Measurements from ENCODE around the gene SIGLEC11. TPM values are rescaled to one million over a fixed set of nuclear protein-coding genes. Genes with fewer than 3 reads are reported as not detected.

SIGLEC11 gene
- total RNA-seq, 1 experiment from 2014 or later, result 2.7 TPM

DNA sequence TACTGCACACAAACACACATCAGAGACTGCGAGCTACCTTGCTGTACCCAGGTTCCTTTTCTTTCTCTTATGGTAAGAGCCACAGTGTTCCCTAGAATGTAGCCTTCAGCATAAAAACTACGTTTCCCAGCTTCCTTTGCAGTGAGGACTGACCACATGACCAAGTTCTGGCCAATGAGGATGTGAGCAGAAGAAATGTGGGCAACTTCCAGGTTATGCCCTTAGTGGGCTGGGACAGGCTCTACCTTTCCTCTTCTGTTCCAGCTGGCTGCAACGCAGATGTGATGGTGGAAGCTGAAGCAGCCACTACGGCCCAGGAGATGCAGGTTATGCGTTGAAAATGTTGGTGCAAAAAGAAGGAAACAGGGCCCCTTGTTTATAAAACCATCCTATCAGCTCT is 36.7 kb upstream of the SIGLEC11 start:
- no peak overlapping the region for H3K27ac ChIP-seq
- no peaks in the 10 kb centered on the region for H3K27me3 ChIP-seq
- no peak overlapping the region for H3K4me3 ChIP-seq
- DNase-seq, result peak; percentile 54 to 64
- no peaks in the 10 kb centered on the region for H3K9me3 ChIP-seq (replicated peaks)
- H3K4me1 ChIP-seq, result no peaks in the 10 kb centered on the region
- H3K36me3 ChIP-seq, result no peaks in the 10 kb centered on the region

DNA sequence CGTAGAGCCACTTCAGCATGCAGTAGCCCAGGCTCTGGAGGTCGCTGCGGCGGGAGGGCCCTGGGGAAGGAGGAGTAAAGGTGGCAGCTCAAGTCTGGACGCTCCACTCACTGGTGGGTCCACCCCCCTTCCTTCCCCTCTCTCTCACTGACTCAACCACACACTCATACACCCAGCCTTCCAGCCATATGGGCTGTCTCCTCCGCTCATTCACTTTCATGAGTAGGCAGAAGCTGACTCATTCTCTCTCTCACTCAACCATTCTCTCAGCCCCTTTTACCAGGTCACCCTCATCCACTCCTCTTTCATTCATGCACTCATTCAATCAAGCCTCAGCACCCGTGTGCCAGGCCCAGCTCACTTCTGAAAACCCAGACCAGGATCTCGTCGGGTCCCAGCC is 27.5 kb upstream of the SIGLEC11 start:
- Histone ChIP-seq H3K4me3 (no peak overlapping the region), H3K4me1 (no peaks in the 10 kb centered on the region), H3K27me3 (no peaks in the 10 kb centered on the region), H3K9me3 (replicated peaks) (0 out of 2 replicates have a peak, but pooled peaks cover 4% of the 10 kb centered on the region), H3K36me3 (no peaks in the 10 kb centered on the region), H3K27ac (no peak overlapping the region)
- DNase-seq, result no peak

DNA sequence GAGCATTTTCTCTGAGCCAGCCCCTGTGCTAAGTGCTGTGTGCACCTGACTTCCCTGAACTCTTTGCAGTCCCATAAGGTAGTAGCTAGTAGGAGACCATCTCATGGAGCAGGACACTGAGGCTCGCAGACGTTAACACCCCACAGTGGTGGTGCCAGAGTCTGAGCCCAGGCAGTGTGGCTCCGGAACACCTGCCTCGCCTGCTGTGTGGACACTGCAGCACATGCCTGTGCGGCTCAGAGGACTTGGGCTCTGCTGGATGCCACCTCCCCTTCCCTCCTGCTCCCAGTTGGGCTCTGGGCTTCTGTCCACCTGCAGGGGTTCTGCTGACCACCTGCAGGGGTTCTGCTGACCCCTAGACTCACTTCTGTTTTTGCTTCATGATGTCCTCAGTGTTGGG is 27.0 kb upstream of the SIGLEC11 start:
- Histone ChIP-seq H3K4me1 (no peaks in the 10 kb centered on the region), H3K27ac (no peak overlapping the region), H3K9me3 (replicated peaks) (0 out of 2 replicates have a peak, but pooled peaks cover 4% of the 10 kb centered on the region), H3K27me3 (no peaks in the 10 kb centered on the region), H3K36me3 (no peaks in the 10 kb centered on the region), H3K4me3 (no peak overlapping the region)
- no peak for DNase-seq

DNA sequence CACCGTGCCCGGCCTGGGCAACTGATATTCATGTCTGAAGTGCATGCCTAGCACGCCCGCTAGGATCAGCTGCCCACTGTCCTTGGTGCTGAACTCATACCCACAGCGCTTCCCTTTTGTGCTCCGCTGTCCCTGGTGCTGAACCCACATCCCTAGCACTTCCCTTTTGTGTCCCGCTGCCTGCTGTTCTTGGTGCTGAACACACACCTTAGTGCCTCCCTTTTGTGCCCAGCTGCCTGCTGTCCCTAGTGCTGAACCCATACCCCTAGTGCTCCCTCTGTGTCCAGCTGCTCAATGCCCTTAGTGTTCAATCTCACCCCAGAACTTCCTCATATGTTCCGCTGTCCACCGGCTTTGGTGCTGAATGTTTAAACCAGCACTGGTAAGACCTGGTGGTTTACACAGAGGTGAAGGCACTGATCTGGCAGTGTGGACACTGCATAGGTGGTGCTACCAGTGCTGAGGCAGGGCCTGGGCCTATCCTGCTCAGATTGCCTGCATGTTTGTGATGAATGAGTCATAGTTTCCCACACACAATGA is 26.3 kb upstream of the SIGLEC11 start:
- no peak overlapping the region for H3K27ac ChIP-seq
- H3K27me3 ChIP-seq, result no peaks in the 10 kb centered on the region
- no peaks in the 10 kb centered on the region for H3K4me1 ChIP-seq
- no peak overlapping the region for H3K4me3 ChIP-seq
- no peaks in the 10 kb centered on the region for H3K36me3 ChIP-seq
- peak; percentile 98 for DNase-seq
- H3K9me3 ChIP-seq (replicated peaks), result 0 out of 2 replicates have a peak, but pooled peaks cover 4% of the 10 kb centered on the region

DNA sequence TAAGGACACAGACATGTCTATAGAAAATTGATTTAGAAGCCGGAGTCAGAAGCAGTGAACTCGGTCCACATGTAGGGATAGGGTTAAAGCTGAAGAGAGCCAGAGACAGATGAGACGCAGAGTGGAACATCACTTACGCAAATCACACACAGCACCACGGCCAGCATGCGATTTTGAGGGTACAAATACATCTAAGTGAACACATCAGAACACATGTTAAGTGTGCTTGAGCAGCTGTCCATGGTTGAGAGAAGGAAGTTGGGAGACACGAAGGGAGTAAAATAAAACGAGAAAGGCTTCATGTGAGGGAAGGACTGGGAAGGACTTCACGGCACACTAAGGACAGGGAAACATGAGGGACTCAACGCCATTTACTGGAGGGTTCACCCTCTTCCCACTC is 25.4 kb upstream of the SIGLEC11 start:
- Histone ChIP-seq H3K9me3 (replicated peaks) (0 out of 2 replicates have a peak, but pooled peaks cover 4% of the 10 kb centered on the region), H3K4me1 (no peaks in the 10 kb centered on the region), H3K36me3 (no peaks in the 10 kb centered on the region), H3K27ac (no peak overlapping the region), H3K27me3 (no peaks in the 10 kb centered on the region), H3K4me3 (no peak overlapping the region)
- no peak for DNase-seq

DNA sequence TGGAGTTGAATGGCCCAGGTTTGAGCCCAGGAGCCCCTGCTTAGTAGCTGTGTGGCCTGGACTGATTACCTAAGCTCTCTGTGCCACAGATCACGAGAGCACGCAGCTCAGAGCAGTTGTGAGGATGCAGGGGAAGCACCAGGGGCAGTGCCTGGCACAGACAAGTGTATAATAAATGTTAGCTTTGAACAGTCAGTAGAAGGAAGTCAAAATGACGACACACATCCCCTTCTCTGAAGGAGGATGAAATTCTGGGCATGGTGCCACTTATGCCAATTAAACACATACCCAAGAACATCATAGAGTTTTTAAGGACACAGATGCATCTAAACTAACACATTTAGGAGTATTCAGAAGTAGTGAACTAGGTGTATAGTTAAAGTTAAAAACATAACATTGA is 24.9 kb upstream of the SIGLEC11 start:
- no peak for DNase-seq
- no peak overlapping the region for H3K4me3 ChIP-seq
- H3K27ac ChIP-seq, result no peak overlapping the region
- H3K36me3 ChIP-seq, result no peaks in the 10 kb centered on the region
- H3K9me3 ChIP-seq (replicated peaks), result 0 out of 2 replicates have a peak, but pooled peaks cover 4% of the 10 kb centered on the region
- no peaks in the 10 kb centered on the region for H3K4me1 ChIP-seq
- no peaks in the 10 kb centered on the region for H3K27me3 ChIP-seq

DNA sequence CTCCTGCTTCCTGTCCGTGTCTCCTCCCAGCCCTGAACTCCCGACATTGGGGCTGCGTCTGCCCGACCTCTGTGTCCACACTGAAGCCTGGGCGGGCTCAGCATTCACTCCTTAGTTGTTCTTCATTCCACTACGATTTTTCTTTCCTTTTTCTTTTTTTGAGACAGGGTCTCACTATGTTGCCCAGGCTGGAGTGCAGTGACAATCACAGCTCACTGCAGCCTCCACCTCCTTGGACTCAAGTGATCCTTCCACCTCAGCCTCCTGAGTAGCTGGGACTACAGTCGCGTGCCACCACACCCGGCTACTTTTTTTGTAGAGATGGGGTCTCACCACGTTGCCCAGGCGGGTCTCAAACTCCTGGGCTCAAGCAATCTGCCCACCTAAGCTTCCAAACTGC is 23.5 kb upstream of the SIGLEC11 start:
- H3K4me3 ChIP-seq, result no peak overlapping the region
- H3K9me3 ChIP-seq (replicated peaks), result 0 out of 2 replicates have a peak, but pooled peaks cover 4% of the 10 kb centered on the region
- no peak for DNase-seq
- no peak overlapping the region for H3K27ac ChIP-seq
- H3K4me1 ChIP-seq, result no peaks in the 10 kb centered on the region
- no peaks in the 10 kb centered on the region for H3K36me3 ChIP-seq
- no peaks in the 10 kb centered on the region for H3K27me3 ChIP-seq

DNA sequence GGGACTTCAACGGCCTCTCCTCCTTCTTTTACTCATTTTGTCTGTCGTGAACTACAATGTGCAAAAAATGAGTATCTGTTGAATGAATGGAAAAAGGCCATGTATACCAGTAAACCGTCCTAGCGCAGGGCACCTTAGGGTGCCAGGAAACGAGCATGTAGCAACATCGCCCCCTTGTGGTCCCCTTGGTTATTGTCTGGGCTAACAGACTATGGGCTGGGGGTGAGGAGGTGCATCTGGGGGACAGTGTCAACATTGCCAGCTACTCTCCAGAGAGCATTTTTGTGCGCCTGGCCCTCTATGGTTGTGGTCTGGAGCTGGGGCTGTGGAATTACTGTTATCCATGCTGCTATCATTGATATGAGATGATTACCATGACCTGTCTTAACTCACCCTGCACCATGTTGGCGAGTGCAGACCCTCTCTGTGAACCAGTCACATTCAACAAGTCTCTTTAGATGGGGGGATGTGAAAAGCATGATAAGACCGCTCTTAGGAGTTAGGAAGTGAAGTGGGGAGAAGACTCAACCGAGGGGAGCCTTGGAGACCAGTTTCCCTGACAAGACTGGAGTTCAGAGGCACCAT is 22.8 kb upstream of the SIGLEC11 start:
- Histone ChIP-seq H3K36me3 (no peaks in the 10 kb centered on the region), H3K27ac (no peak overlapping the region), H3K4me3 (no peak overlapping the region), H3K4me1 (no peaks in the 10 kb centered on the region), H3K9me3 (replicated peaks) (0 out of 2 replicates have a peak, but pooled peaks cover 4% of the 10 kb centered on the region), H3K27me3 (no peaks in the 10 kb centered on the region)
- peak; percentile 61 to 85 for DNase-seq

DNA sequence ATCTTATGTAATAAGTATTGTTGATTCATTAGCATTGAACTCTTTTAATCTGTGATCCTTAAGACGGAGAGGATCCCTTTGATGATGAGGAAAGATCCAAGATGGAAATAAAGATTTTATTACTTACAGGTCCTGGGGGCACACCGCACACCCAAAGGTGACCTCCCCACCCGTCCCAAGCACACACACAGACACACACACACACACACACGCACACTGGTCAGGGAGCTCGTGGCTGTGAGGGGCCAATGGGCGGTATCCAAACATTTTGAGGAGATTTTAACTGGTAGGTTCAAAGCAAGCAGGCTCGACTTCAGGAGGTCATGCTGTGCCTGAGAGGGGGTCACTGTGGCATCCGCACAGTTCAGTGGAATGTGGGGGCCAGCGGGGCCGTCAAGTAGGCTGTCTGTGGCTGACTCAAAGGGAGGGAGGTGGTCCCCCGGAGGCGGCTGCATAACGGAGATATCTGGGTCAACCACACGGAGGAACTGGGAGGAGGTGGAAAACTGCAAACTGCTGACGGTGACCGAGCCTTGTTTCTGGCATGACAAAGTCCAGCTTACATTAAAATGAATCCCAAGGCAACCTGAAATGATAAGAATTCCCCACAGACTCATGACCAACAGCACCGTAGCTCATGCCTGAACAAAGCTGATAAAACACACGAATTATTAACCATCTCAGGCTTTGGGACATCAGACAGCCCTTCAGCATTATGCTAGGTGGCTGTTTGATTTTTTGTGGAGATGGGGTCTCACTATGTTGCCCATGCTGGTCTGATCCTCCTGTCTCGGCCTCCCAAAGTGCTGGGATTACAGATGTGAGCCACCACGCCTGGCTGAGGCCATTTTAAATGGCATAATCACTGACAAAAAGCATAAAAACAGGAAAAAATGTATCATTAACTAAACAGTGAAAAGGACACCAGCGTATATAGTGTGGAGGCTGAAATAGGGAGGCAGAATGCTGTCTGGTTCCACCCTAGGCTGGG is 20.9 kb upstream of the SIGLEC11 start:
- H3K9me3 ChIP-seq (replicated peaks), result no peaks in the 10 kb centered on the region

DNA sequence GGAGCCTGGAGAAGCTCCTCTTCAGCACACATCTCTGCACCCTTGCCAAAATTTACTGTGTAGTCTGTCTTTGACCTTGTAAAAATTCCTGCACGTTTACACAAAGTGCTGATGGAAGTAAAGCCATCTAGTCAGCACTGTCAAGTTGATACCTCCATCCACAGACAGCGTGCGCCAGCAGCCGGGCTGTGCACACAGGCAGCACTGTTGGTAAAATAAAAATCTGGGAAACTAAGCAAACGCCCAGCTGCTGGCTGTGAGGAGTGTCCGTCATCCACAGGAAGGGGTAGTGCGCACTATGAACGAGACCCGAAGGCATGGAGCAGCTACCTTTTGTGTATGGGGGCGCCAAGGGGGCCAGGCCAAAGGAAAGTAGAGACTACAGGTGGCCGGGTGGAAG is 17.4 kb upstream of the SIGLEC11 start:
- Histone ChIP-seq H3K27me3 (no peaks in the 10 kb centered on the region), H3K36me3 (no peaks in the 10 kb centered on the region), H3K9me3 (replicated peaks) (no peaks in the 10 kb centered on the region), H3K4me3 (no peak overlapping the region), H3K4me1 (no peaks in the 10 kb centered on the region), H3K27ac (no peak overlapping the region)
- no peak for DNase-seq

More for the DNA sequence above, 20.9 kb upstream of the SIGLEC11 start:
- Histone ChIP-seq H3K36me3 (no peaks in the 10 kb centered on the region), H3K4me3 (no peak overlapping the region), H3K4me1 (no peaks in the 10 kb centered on the region), H3K27me3 (no peaks in the 10 kb centered on the region), H3K27ac (no peak overlapping the region)
- DNase-seq, result no peak

DNA sequence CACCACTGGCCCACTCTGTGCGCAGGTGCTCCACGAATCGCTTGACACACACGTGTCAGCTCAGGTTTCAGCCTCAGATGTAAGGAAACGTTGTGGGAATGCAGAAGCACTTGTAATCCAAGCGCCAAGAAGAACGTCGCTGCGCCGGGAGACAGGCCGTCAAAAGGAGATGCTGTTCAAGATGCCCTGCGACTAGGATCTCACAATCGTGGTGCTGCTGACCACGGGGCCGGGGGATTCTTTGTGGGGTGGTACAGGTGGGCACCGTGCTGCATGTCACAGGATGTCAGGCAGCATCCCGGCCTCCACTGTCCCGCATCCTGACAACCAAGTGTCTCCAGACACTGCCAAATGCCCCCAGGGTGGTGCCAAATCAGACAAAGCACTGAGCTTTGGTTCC is 16.9 kb upstream of the SIGLEC11 start:
- Histone ChIP-seq H3K27ac (no peak overlapping the region), H3K27me3 (no peaks in the 10 kb centered on the region), H3K4me1 (no peaks in the 10 kb centered on the region), H3K9me3 (replicated peaks) (no peaks in the 10 kb centered on the region), H3K36me3 (no peaks in the 10 kb centered on the region), H3K4me3 (no peak overlapping the region)
- no peak for DNase-seq

DNA sequence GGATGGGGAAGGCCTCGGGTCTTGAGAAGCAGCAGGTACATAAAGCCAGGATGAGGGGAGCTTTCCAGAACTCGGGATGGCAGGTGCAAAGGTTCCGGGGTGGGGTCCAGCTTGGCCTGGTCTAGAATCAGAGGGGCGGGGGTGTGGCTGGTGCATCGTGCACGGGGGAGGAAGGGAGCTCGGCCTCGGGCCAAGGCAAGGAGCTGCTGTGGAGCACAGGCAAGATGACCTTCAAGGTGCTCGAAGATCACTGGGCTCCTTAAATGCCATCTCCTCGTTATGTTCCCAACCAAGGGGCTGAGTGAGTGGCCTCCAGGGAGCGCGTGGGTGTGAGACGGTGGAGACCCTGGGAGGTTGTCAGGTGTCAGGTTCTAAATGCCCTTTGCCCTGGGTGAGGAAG is 16.1 kb upstream of the SIGLEC11 start:
- Histone ChIP-seq H3K4me1 (no peaks in the 10 kb centered on the region), H3K27me3 (no peaks in the 10 kb centered on the region), H3K27ac (no peak overlapping the region), H3K36me3 (no peaks in the 10 kb centered on the region), H3K9me3 (replicated peaks) (no peaks in the 10 kb centered on the region), H3K4me3 (no peak overlapping the region)
- DNase-seq, result no peak

DNA sequence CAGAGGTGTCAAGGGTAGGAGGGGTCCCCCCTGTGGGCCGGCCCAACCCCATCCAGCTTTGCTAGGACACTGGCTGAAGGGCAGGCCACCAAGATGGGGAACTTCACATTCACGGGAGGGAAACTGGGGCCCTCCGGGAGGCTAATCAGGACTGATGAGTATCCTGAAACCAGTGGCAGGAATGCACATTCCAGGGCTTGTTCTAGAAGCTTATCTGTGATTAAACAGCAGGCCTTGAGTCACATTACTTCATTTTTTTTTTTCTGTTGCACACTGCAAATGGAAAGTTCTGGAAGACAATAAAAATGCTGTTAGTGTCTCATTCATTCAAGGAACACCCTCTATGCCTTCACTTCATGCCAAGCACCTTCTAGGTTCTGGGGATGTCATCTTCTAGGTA is 15.5 kb upstream of the SIGLEC11 start:
- DNase-seq, result no peak
- Histone ChIP-seq H3K9me3 (replicated peaks) (no peaks in the 10 kb centered on the region), H3K4me3 (no peak overlapping the region), H3K27ac (no peak overlapping the region), H3K4me1 (no peaks in the 10 kb centered on the region), H3K27me3 (no peaks in the 10 kb centered on the region), H3K36me3 (no peaks in the 10 kb centered on the region)

DNA sequence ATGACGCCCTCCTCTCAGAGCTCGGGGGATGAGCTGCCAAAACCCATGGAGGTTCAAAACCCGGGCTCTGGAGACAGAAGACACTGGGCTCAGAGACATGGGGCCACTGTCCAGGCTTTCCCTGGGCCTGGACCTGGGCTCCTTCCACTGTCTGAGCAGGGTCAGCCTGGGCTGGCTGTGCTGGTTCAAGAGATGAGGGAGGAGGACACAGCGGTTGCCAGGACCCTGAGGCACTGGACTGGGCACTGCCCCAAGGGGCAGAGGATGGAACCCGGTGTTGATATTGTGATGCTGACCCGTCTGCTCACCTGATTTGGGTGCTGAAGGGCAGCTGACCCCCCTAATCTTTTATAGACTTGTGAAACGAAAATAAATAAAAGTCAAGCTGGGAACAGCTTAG is 14.1 kb upstream of the SIGLEC11 start:
- Histone ChIP-seq H3K4me3 (no peak overlapping the region), H3K27ac (no peak overlapping the region), H3K27me3 (no peaks in the 10 kb centered on the region), H3K36me3 (no peaks in the 10 kb centered on the region), H3K9me3 (replicated peaks) (no peaks in the 10 kb centered on the region), H3K4me1 (no peaks in the 10 kb centered on the region)
- no peak for DNase-seq

DNA sequence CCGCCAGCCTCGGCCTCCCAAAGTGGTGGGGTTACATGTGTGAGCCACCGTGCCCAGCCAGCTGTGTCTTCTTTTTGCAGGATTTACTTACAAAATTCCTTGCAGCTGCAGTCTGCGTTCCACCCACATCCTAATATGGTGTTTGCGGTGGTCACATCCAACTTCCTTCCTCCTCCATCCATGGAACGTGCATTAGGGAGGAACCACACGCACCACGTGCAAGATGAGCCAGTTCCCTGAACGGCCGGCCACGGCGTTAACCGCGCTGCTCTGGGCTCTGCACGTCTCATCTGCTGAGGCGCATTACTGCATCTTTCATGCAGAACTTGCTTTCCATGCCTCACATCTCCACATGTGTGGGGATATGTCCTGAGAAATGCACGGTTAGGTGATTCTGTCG is 13.0 kb upstream of the SIGLEC11 start:
- Histone ChIP-seq H3K27me3 (0 out of 2 replicates have a peak, but pooled peaks cover 3% of the 10 kb centered on the region), H3K4me3 (no peak overlapping the region), H3K36me3 (no peaks in the 10 kb centered on the region), H3K9me3 (replicated peaks) (no peaks in the 10 kb centered on the region), H3K27ac (no peak overlapping the region), H3K4me1 (no peaks in the 10 kb centered on the region)
- DNase-seq, result no peak

Data from SJCRH30 (cell line).